Inflammatory macrophage (primary cell): ENCODE measurements around the gene FCHSD1.
"Not testable (repeated sequence)": the region's sequence is repeated elsewhere in the genome, so short reads cannot be mapped to it uniquely, and the experiment has no call there.

Experiments used
- DNase-seq, 2 donors: peaks; one replicate each; pipeline ENCODE4 v3.0.0-alpha.2; 2020 to 2022

The FCHSD1 gene

DNA sequence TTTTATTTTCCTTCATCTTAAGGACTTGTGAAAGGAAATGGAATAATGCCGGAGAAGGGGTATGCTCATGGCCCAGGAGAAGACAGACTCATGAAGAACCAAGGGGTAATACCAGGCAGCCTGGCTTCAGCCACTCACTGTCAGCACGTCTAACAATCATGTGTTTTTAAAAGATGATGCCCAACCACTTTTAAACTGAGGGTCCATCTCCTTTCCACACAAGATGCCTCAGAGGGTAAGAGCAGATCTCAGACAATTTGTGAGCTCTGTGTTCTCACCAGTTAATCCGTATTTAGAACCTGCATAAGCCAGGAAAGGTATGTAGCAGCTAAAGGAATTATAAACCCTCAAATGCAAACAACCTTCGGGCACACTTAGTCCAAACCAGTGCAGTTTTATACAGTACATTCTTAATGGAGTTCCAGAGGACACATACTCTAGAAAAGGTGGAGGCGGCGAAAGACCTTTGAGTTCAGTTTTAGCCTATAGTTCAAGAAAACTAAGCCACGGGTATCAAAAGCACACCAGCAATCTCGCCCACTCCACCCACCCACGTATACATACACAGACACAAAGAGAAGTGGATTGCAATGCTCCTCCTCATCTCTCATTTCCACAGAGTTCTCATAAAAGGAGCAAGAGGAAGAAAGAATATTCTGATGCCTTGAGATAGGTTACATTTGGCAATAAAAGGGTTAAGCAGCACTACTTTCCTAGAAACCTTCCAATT lies 35.1 kb downstream of the FCHSD1 start:
- DNase-seq: peak; percentile 64 to 88

- DNase-seq: peak in 1 of 2 donors; percentile 20
Observed at GRCh38 chr5:141613344-141613743, 37.9 kb downstream of the FCHSD1 start.

DNA sequence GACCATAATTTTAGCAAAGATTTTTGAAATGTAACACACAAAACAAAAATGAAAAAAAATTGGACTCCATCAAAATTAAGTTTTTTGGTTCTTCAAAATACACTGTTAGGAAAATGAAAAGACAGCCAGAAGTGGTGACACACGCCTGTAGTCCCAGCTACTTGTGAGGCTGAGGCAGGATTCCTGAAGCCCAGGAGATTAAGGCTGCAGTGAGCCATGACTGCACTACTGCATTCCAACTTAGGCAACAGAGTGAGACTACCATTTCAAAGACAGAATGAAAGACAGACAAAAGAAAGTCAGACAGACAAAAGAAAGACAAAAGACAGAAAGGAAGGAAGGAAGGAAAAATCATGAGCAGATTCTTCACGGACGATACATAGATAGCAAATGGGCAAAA lies 39.9 kb downstream of the FCHSD1 start:
- no peak for DNase-seq

- DNase-seq: not testable (repeated sequence)
Observed at GRCh38 chr5:141609921-141610320, 41.3 kb downstream of the FCHSD1 start.

GRCh38 chr5:141609044-141609443 lies 42.2 kb downstream of the FCHSD1 start:
- DNase-seq: no peak

- DNase-seq: no peak
Observed at GRCh38 chr5:141608557-141608956, 42.7 kb downstream of the FCHSD1 start.

- no peak for DNase-seq
Observed at GRCh38 chr5:141608046-141608445, 43.2 kb downstream of the FCHSD1 start.

- DNase-seq: peak; percentile 88 to 89
Observed at GRCh38 chr5:141605523-141606277, 45.5 kb downstream of the FCHSD1 start.

- DNase-seq: peak; percentile 96 to 99
Observed at GRCh38 chr5:141603923-141604717, 47.1 kb downstream of the FCHSD1 start.

GRCh38 chr5:141602606-141603005 lies 48.6 kb downstream of the FCHSD1 start:
- no peak for DNase-seq

DNA sequence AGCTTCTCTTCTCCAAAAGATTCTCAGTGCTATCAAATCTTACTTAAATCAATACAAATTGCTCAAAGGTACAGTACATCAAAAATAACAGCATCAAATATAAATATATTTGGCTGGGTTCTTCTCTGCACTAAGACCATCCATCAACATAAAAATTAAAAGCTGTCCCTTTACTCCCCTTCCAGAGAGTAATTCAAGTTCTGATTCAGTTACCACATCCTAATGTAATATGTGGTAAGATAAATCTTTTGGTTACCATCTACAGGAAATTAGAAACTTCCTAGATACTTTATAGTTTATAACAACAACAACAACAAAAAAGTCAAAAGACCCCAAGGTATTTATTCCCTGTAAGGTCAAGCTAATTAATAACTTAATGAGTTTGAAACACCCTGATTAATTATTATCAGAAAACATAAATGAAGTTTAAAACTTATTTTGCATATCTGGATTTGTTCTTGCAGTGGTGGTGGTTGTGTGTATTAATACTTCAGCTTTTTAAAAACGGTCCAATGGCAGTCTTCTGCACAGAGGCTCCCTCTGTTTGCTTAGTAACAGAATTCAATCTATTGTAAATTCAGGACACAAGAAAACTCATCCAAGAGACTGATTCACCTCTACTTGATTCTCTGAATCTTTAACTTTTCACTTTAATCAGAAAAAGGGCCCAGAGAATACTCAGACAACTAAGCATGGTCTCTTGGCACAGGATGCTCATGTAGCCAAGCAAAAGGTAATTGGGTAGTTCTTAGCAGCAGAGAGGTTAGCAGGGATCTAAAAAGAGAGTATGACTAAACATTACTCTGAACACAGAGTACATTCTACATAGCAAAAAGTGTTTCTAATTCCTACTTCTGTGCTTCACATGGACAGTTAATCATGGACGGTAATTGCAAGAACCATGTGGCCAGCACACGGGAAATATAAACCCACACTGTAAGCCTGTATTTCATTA lies 52.5 kb downstream of the FCHSD1 start:
- peak; percentile 14 to 15 for DNase-seq

DNA sequence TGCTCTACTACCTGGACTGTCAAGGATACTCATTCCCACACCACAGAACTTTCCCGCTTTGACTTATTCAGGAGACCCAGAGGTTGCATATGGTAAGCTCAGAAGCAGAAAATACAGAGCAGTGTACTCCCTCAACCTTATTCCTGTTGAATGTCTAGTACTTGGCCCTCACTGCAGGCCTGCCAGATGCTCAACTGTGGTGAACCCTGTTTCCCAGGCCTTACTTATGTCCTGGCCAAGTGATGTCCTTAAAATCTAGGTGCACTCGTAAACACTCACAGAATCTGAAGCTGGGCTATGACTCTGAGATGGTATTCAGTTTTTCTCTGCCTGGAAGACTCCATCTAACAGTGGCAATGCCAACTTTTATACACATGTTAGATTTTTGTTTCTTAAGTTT lies 53.4 kb downstream of the FCHSD1 start:
- no peak for DNase-seq

DNA sequence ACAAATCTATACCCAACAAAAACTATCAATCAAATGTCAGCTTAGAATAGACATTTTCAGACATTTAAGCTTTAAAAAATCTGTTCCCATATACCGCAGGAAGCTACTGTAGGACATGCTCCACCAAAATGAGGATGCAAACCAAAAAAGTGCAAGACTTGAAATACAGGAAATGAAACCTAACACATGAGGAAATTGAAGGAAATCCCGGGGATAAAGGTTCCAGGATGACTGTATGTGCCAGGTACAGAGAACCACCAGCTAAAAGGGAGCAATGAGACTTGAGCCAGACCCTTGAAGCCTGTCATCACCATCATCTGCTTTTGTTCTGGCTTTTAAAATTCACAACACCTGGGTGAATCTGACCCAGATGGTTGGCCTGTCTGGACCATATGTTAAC lies 53.8 kb downstream of the FCHSD1 start:
- DNase-seq: peak; percentile 55 to 74

DNA sequence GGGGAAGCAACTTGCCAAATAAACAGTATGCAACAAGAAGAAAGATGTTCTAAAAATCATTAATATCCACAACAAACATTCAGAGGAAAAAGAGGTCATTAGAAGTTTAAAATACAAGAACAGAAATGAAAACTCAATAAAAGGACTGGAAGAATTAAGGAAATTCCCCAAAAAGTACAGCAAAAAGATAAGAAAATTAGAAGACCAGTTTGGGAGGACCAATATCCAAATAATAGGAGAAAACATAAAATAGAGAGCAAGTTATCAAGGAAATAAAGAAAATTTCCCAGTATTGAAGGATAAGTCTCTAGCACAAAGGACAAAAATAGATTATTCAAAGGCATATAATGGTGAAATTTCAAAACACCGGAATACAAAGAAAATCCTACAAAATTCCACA lies 54.4 kb downstream of the FCHSD1 start:
- DNase-seq: no peak

- peak; percentile 73 to 74 for DNase-seq
Observed at GRCh38 chr5:141590127-141590526, 61.1 kb downstream of the FCHSD1 start.
